ENCODE measurements around the gene REPS2. TPM values are rescaled to one million over a fixed set of nuclear protein-coding genes. Genes with fewer than 3 reads are reported as not detected.

Gene REPS2
- total RNA-seq, 1 experiment from 2014 or later, result 3.7 TPM

DNA sequence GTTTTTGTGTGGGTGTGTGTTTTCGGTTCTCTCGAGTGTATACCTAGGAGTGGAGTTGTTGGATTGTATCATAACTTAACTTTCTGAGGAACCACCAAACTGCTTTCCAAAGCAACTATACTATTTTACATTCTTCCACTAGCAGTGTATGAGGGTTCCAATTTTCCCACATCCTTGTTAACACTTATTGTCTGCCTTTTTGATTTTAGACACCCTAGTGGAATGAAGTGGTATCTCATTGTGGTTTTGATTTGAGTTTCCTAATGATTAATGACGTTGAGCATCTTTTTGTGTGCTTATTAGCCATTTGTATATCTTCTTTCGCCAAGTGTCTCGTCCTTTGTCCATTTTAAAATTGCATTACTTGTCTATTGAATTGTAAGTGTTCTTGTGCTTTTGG lies 118.6 kb downstream of the REPS2 start:
- WGBS (ENCODE audit: extremely low coverage, insufficient read length, low lambda C conversion rate), result no CpG with 5 or more reads among the region's 5 CpGs
- Histone ChIP-seq H2BK5ac (ENCODE audit: insufficient read length, low read length) (no peak overlapping the region), H2BK12ac (ENCODE audit: insufficient read length, low read depth, low read length) (no peak overlapping the region), H2AFZ (ENCODE audit: low read length) (no peak overlapping the region), H2AK5ac (ENCODE audit: insufficient read length, low read length) (no peak overlapping the region), H3K18ac (ENCODE audit: insufficient read length, low read depth, low read length) (no peak overlapping the region), H3K56ac (ENCODE audit: insufficient read length, low read depth, low read length) (no peak overlapping the region), H3K4me1 (ENCODE audit: insufficient read depth, low read length) (no peaks in the 10 kb centered on the region), H4K91ac (ENCODE audit: insufficient read length, low read depth, low read length) (no peak overlapping the region), H3K4me2 (ENCODE audit: insufficient read depth, insufficient read length, low read length) (no peak overlapping the region), H3T11ph (ENCODE audit: low read length) (no peak overlapping the region), H3K9me3 (ENCODE audit: control insufficient read depth, low read depth, low read length) (no peaks in the 10 kb centered on the region), H3K9ac (ENCODE audit: extremely low read depth, insufficient read length, low read length) (no peak overlapping the region), H3K4ac (ENCODE audit: low read depth, low read length) (no peak overlapping the region), H3K27me3 (ENCODE audit: insufficient read depth, low read length) (no peaks in the 10 kb centered on the region), H3K23me2 (ENCODE audit: insufficient read length, low read depth, low read length, poor library complexity, severe bottlenecking) (no peaks in the 10 kb centered on the region), H3K79me2 (ENCODE audit: insufficient read depth, low read length) (no peaks in the 10 kb centered on the region), H3K79me1 (ENCODE audit: insufficient read depth, low read depth, low read length, poor library complexity, severe bottlenecking) (no peaks in the 10 kb centered on the region), H4K5ac (ENCODE audit: insufficient read length, low read depth, low read length) (no peak overlapping the region), H2BK20ac (ENCODE audit: low read depth, low read length, poor library complexity, severe bottlenecking) (no peak overlapping the region), H4K20me1 (ENCODE audit: control insufficient read depth, insufficient read depth, insufficient read length) (no peaks in the 10 kb centered on the region), H3K14ac (ENCODE audit: insufficient read depth, low read length) (no peak overlapping the region), H3K23ac (ENCODE audit: insufficient read length, low read depth, low read length) (no peak overlapping the region), H4K8ac (replicated peaks; ENCODE audit: insufficient read length, low read depth, low read length) (no peak overlapping the region), H2BK15ac (ENCODE audit: low read depth, low read length) (no peak overlapping the region), H2BK120ac (ENCODE audit: low read depth, low read length, poor library complexity, severe bottlenecking) (no peak overlapping the region), H3K27ac (ENCODE audit: insufficient read length, low read depth, low read length) (no peak overlapping the region)
- no peak overlapping the region for H3K27ac Mint-ChIP-seq
- H3K9me3 Mint-ChIP-seq, result no peaks in the 10 kb centered on the region
- H3K4me1 Mint-ChIP-seq, result no peaks in the 10 kb centered on the region
- no peaks in the 10 kb centered on the region for H3K36me3 Mint-ChIP-seq (ENCODE audit: insufficient read depth in 1 of 3, low read depth in 3 of 3)
- no peak overlapping the region for H3K4me3 Mint-ChIP-seq
- peaks cover 2% of the 10 kb centered on the region for H3K27me3 Mint-ChIP-seq (ENCODE audit: low read depth)
- TF ChIP-seq, protein P1, sequence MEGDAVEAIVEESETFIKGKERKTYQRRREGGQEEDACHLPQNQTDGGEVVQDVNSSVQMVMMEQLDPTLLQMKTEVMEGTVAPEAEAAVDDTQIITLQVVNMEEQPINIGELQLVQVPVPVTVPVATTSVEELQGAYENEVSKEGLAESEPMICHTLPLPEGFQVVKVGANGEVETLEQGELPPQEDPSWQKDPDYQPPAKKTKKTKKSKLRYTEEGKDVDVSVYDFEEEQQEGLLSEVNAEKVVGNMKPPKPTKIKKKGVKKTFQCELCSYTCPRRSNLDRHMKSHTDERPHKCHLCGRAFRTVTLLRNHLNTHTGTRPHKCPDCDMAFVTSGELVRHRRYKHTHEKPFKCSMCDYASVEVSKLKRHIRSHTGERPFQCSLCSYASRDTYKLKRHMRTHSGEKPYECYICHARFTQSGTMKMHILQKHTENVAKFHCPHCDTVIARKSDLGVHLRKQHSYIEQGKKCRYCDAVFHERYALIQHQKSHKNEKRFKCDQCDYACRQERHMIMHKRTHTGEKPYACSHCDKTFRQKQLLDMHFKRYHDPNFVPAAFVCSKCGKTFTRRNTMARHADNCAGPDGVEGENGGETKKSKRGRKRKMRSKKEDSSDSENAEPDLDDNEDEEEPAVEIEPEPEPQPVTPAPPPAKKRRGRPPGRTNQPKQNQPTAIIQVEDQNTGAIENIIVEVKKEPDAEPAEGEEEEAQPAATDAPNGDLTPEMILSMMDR (conservative IDR thresholded peaks at IDR 0.05), result no peak; the same call in 2 of the 3 replicates
- DNase-seq, result no peak
